ENCODE results near the gene WWOX.

The WWOX gene

DNA sequence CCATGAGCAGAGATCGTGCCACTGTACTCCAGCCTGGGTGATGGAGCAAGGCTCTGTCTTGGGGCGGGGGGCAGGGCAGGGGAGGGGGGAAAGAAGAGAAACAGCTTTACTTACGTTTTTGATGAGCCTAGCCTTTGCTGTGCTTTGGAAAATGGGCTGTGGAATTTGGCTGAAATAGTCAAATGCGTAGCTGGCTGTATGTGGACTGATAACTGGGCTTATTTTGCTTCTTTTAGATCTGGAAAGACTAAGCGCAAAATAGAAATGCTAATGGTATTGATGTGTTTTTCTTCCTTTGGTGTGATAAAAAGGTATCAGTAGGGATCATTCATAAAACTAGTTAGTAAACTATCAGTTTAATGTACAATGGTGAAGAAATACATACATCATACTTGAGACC lies 346.4 kb downstream of the WWOX start:
- peaks cover 0 to 32% (median 0%) of the 10 kb centered on the region in 4 donors for H3K4me1 ChIP-seq
- no peak overlapping the region for H3K4me3 ChIP-seq
- no peaks in the 10 kb centered on the region for H3K36me3 ChIP-seq
- TF ChIP-seq, protein P1, sequence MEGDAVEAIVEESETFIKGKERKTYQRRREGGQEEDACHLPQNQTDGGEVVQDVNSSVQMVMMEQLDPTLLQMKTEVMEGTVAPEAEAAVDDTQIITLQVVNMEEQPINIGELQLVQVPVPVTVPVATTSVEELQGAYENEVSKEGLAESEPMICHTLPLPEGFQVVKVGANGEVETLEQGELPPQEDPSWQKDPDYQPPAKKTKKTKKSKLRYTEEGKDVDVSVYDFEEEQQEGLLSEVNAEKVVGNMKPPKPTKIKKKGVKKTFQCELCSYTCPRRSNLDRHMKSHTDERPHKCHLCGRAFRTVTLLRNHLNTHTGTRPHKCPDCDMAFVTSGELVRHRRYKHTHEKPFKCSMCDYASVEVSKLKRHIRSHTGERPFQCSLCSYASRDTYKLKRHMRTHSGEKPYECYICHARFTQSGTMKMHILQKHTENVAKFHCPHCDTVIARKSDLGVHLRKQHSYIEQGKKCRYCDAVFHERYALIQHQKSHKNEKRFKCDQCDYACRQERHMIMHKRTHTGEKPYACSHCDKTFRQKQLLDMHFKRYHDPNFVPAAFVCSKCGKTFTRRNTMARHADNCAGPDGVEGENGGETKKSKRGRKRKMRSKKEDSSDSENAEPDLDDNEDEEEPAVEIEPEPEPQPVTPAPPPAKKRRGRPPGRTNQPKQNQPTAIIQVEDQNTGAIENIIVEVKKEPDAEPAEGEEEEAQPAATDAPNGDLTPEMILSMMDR (IDR thresholded peaks at IDR 0.05), result no peak
- intact Hi-C loops (cut with DNase I; ENCODE audit: low total_unique reads), result no loop called here
- H3K9me3 ChIP-seq, result no peaks in the 10 kb centered on the region
- H3K27ac ChIP-seq, result no peak overlapping the region
- no peak for DNase-seq
- no peaks in the 10 kb centered on the region for H3K27me3 ChIP-seq

DNA sequence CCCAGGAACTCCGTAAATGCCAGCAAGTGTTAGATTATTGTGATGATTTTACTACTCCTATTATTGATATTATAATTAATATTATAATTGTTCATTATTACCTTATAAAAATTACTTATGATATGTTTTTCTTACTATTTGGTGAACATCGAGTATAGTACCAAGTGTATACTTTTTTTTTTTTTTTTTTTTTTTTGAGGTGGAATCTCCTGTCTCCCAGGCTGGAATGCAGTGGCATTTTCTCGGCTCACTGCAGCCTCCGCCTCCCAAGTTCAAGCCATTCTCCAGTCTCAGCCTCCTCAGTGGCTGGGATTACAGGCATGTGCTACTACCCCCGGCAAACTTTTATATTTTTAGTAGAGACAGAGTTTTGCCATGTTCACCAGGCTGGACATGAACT lies 347.0 kb downstream of the WWOX start:
- no peaks in the 10 kb centered on the region for H3K9me3 ChIP-seq
- no peak overlapping the region for H3K27ac ChIP-seq
- no peaks in the 10 kb centered on the region for H3K27me3 ChIP-seq
- DNase-seq, result no peak
- peaks cover 0 to 35% (median 0%) of the 10 kb centered on the region in 4 donors for H3K4me1 ChIP-seq
- TF ChIP-seq, protein P1 (IDR thresholded peaks at IDR 0.05), result no peak
- intact Hi-C loops (cut with DNase I; ENCODE audit: low total_unique reads), result no loop called here
- no peaks in the 10 kb centered on the region for H3K36me3 ChIP-seq
- no peak overlapping the region for H3K4me3 ChIP-seq

DNA sequence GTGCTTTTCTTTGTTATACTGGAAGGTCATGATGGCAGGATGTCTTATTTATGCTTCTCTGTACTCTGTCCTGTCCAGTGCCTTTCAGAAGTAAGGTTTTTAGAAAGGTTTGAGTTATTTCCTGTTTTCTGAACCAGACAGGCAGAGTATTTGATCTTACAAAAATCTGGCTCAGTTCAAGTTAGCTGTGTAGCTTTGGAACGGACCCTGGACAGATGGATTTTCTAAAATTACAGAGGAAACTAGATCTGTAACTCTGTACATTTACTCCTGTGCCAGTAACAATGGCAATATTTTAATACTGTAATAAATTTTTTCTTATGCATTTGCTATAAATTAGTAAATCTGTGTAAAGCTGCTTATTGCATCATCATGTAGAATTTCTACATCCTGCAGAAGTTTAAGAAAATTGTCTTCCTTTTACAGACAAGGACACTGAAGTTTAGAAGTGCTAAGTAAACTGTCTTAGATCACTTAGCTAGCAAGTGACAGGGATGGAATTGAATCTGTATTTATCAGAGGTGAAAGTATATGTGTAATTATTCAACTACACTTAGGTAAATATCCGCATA lies 347.6 kb downstream of the WWOX start:
- H3K36me3 ChIP-seq, result no peaks in the 10 kb centered on the region
- H3K27me3 ChIP-seq, result no peaks in the 10 kb centered on the region
- DNase-seq, result no peak
- TF ChIP-seq, protein P1 (IDR thresholded peaks at IDR 0.05), result no peak
- H3K27ac ChIP-seq, result no peak overlapping the region
- H3K4me3 ChIP-seq, result no peak overlapping the region
- intact Hi-C loops (cut with DNase I; ENCODE audit: low total_unique reads), result no loop called here
- H3K9me3 ChIP-seq, result no peaks in the 10 kb centered on the region
- H3K4me1 ChIP-seq, result peaks cover 0 to 35% (median 0%) of the 10 kb centered on the region in 4 donors

DNA sequence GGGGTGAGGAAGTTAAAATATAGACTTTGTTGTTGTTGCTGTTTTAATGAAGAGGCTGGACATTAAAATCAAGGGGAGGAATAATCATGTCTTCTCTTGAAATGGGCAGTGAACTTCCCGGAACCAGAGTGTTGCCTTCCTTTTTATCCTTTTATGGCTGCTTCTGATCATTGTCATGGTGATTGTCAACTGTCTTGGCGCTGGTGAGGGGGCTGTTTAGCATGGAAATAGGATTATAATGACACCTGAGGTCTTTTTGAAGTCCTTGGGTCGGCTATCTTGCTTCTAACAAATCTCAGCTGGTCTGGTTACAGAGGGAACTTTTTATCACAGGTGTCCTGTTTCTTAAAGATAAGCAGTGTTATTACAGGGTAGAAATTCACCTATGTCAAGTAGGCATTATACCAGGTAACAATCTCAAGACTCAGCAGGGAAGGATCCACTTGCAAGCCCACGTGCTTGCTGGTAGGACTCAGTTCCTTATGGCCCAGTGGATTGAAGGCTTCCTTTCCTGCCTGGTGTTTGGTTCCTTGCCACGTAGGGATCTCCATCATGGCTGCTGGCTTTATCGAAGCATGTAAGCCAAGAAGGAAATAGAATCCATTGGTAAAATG lies 349.3 kb downstream of the WWOX start:
- no peak overlapping the region for H3K4me3 ChIP-seq
- H3K27ac ChIP-seq, result no peak overlapping the region
- no peaks in the 10 kb centered on the region for H3K27me3 ChIP-seq
- H3K4me1 ChIP-seq, result peaks cover 0 to 24% (median 0%) of the 10 kb centered on the region in 4 donors
- TF ChIP-seq, protein P1 (IDR thresholded peaks at IDR 0.05), result no peak
- H3K36me3 ChIP-seq, result no peaks in the 10 kb centered on the region
- DNase-seq, result no peak
- intact Hi-C loops (cut with DNase I; ENCODE audit: low total_unique reads), result no loop called here
- H3K9me3 ChIP-seq, result no peaks in the 10 kb centered on the region

DNA sequence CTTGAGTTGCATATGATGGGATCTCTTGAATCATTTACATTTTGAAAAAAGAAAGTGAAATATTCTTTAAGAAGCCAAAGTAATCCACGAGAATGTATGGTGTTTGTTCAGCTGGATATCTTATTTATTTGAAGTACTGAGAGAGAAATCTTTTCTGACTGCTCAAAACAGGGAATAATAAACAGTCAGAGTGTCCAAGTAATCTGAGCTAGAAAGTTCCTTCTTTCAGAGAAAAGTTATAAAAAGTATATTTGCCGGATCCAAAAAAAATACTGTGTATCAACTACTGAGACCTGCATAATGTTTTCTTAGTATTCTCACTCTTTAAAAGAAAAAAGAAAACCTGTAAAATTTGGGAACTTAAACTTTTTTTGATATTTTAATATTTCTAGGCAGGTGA lies 350.8 kb downstream of the WWOX start:
- Histone ChIP-seq H3K4me3 (no peak overlapping the region), H3K27me3 (no peaks in the 10 kb centered on the region), H3K4me1 (peaks cover 0 to 16% (median 0%) of the 10 kb centered on the region in 4 donors), H3K9me3 (no peaks in the 10 kb centered on the region), H3K36me3 (no peaks in the 10 kb centered on the region), H3K27ac (peak overlapping the region in 1 of 2 donors; percentile 28)
- no peak for DNase-seq
- TF ChIP-seq, protein P1 (IDR thresholded peaks at IDR 0.05), result no peak
- intact Hi-C loops (cut with DNase I; ENCODE audit: low total_unique reads), result no loop called here

All from tibial artery (tissue), 4 donors.